ENCODE data around the gene UBA1.

UBA1 gene

GRCh38 chrX:47172549-47172948 is 21.1 kb upstream of the UBA1 start:
- no peaks in the 10 kb centered on the region for H3K4me1 ChIP-seq (ENCODE audit: control insufficient read depth, insufficient read depth, low read length)
- no peak overlapping the region for H3K9ac ChIP-seq (ENCODE audit: low read depth, low read length)
- H3K27me3 ChIP-seq (ENCODE audit: control insufficient read depth, insufficient read depth, low read length), result no peaks in the 10 kb centered on the region
- H3K36me3 ChIP-seq (ENCODE audit: control insufficient read depth, insufficient read depth, low read length), result peaks cover 62% of the 10 kb centered on the region
- no peak overlapping the region for H3K4me3 ChIP-seq (ENCODE audit: low read depth, low read length)
- no peaks in the 10 kb centered on the region for H3K9me3 ChIP-seq (ENCODE audit: control insufficient read depth, insufficient read depth, low read length)

GRCh38 chrX:47172971-47173792 is 20.4 kb upstream of the UBA1 start:
- Histone ChIP-seq H3K9ac (ENCODE audit: low read depth, low read length) (no peak overlapping the region), H3K4me3 (ENCODE audit: low read depth, low read length) (no peak overlapping the region), H3K27me3 (ENCODE audit: control insufficient read depth, insufficient read depth, low read length) (no peaks in the 10 kb centered on the region), H3K4me1 (ENCODE audit: control insufficient read depth, insufficient read depth, low read length) (no peaks in the 10 kb centered on the region), H3K9me3 (ENCODE audit: control insufficient read depth, insufficient read depth, low read length) (no peaks in the 10 kb centered on the region), H3K36me3 (ENCODE audit: control insufficient read depth, insufficient read depth, low read length) (peaks cover 66% of the 10 kb centered on the region)

GRCh38 chrX:47174376-47174775 is 19.3 kb upstream of the UBA1 start:
- no peaks in the 10 kb centered on the region for H3K27me3 ChIP-seq (ENCODE audit: control insufficient read depth, insufficient read depth, low read length)
- H3K9me3 ChIP-seq (ENCODE audit: control insufficient read depth, insufficient read depth, low read length), result no peaks in the 10 kb centered on the region
- no peaks in the 10 kb centered on the region for H3K4me1 ChIP-seq (ENCODE audit: control insufficient read depth, insufficient read depth, low read length)
- H3K36me3 ChIP-seq (ENCODE audit: control insufficient read depth, insufficient read depth, low read length), result peaks cover 70% of the 10 kb centered on the region
- no peak overlapping the region for H3K9ac ChIP-seq (ENCODE audit: low read depth, low read length)
- H3K4me3 ChIP-seq (ENCODE audit: low read depth, low read length), result no peak overlapping the region

GRCh38 chrX:47174846-47175587 is 18.6 kb upstream of the UBA1 start:
- H3K36me3 ChIP-seq (ENCODE audit: control insufficient read depth, insufficient read depth, low read length), result peaks cover 72% of the 10 kb centered on the region
- H3K9ac ChIP-seq (ENCODE audit: low read depth, low read length), result no peak overlapping the region
- no peak overlapping the region for H3K4me3 ChIP-seq (ENCODE audit: low read depth, low read length)
- H3K27me3 ChIP-seq (ENCODE audit: control insufficient read depth, insufficient read depth, low read length), result no peaks in the 10 kb centered on the region
- no peaks in the 10 kb centered on the region for H3K4me1 ChIP-seq (ENCODE audit: control insufficient read depth, insufficient read depth, low read length)
- no peaks in the 10 kb centered on the region for H3K9me3 ChIP-seq (ENCODE audit: control insufficient read depth, insufficient read depth, low read length)

- Histone ChIP-seq H3K27me3 (ENCODE audit: control insufficient read depth, insufficient read depth, low read length) (no peaks in the 10 kb centered on the region), H3K9ac (ENCODE audit: low read depth, low read length) (peak overlapping the region; percentile 24), H3K4me3 (ENCODE audit: low read depth, low read length) (no peak overlapping the region), H3K36me3 (ENCODE audit: control insufficient read depth, insufficient read depth, low read length) (peaks cover 68% of the 10 kb centered on the region), H3K9me3 (ENCODE audit: control insufficient read depth, insufficient read depth, low read length) (no peaks in the 10 kb centered on the region), H3K4me1 (ENCODE audit: control insufficient read depth, insufficient read depth, low read length) (no peaks in the 10 kb centered on the region)
These were observed 18.0 kb upstream of the UBA1 start for GRCh38 chrX:47175588-47175980.

- Histone ChIP-seq H3K4me3 (ENCODE audit: low read depth, low read length) (no peak overlapping the region), H3K4me1 (ENCODE audit: control insufficient read depth, insufficient read depth, low read length) (no peaks in the 10 kb centered on the region), H3K27me3 (ENCODE audit: control insufficient read depth, insufficient read depth, low read length) (no peaks in the 10 kb centered on the region), H3K9me3 (ENCODE audit: control insufficient read depth, insufficient read depth, low read length) (no peaks in the 10 kb centered on the region), H3K9ac (ENCODE audit: low read depth, low read length) (peak overlapping the region; percentile 24), H3K36me3 (ENCODE audit: control insufficient read depth, insufficient read depth, low read length) (peaks cover 63% of the 10 kb centered on the region)
These were observed 17.4 kb upstream of the UBA1 start for GRCh38 chrX:47176101-47176740.

- no peak overlapping the region for H3K4me3 ChIP-seq (ENCODE audit: low read depth, low read length)
These were observed 16.6 kb upstream of the UBA1 start for GRCh38 chrX:47177079-47177478.

GRCh38 chrX:47178337-47178736 is 15.3 kb upstream of the UBA1 start:
- no peak overlapping the region for H3K4me3 ChIP-seq (ENCODE audit: low read depth, low read length)
- H3K9me3 ChIP-seq (ENCODE audit: control insufficient read depth, insufficient read depth, low read length), result no peaks in the 10 kb centered on the region
- no peak overlapping the region for H3K9ac ChIP-seq (ENCODE audit: low read depth, low read length)
- peaks cover 65% of the 10 kb centered on the region for H3K36me3 ChIP-seq (ENCODE audit: control insufficient read depth, insufficient read depth, low read length)
- H3K4me1 ChIP-seq (ENCODE audit: control insufficient read depth, insufficient read depth, low read length), result no peaks in the 10 kb centered on the region
- no peaks in the 10 kb centered on the region for H3K27me3 ChIP-seq (ENCODE audit: control insufficient read depth, insufficient read depth, low read length)

More at GRCh38 chrX:47177079-47177478, 16.6 kb upstream of the UBA1 start:
- H3K4me1 ChIP-seq (ENCODE audit: control insufficient read depth, insufficient read depth, low read length), result no peaks in the 10 kb centered on the region
- no peaks in the 10 kb centered on the region for H3K9me3 ChIP-seq (ENCODE audit: control insufficient read depth, insufficient read depth, low read length)
- H3K9ac ChIP-seq (ENCODE audit: low read depth, low read length), result no peak overlapping the region
- no peaks in the 10 kb centered on the region for H3K27me3 ChIP-seq (ENCODE audit: control insufficient read depth, insufficient read depth, low read length)
- peaks cover 67% of the 10 kb centered on the region for H3K36me3 ChIP-seq (ENCODE audit: control insufficient read depth, insufficient read depth, low read length)

- no peaks in the 10 kb centered on the region for H3K4me1 ChIP-seq (ENCODE audit: control insufficient read depth, insufficient read depth, low read length)
- no peak overlapping the region for H3K9ac ChIP-seq (ENCODE audit: low read depth, low read length)
- H3K27me3 ChIP-seq (ENCODE audit: control insufficient read depth, insufficient read depth, low read length), result no peaks in the 10 kb centered on the region
- peaks cover 59% of the 10 kb centered on the region for H3K36me3 ChIP-seq (ENCODE audit: control insufficient read depth, insufficient read depth, low read length)
- no peaks in the 10 kb centered on the region for H3K9me3 ChIP-seq (ENCODE audit: control insufficient read depth, insufficient read depth, low read length)
- no peak overlapping the region for H3K4me3 ChIP-seq (ENCODE audit: low read depth, low read length)
These were observed 14.3 kb upstream of the UBA1 start for GRCh38 chrX:47179221-47179927.

GRCh38 chrX:47179928-47180255 is 13.7 kb upstream of the UBA1 start:
- no peak overlapping the region for H3K4me3 ChIP-seq (ENCODE audit: low read depth, low read length)
- H3K36me3 ChIP-seq (ENCODE audit: control insufficient read depth, insufficient read depth, low read length), result peaks cover 56% of the 10 kb centered on the region
- no peaks in the 10 kb centered on the region for H3K27me3 ChIP-seq (ENCODE audit: control insufficient read depth, insufficient read depth, low read length)
- H3K4me1 ChIP-seq (ENCODE audit: control insufficient read depth, insufficient read depth, low read length), result no peaks in the 10 kb centered on the region
- no peak overlapping the region for H3K9ac ChIP-seq (ENCODE audit: low read depth, low read length)
- H3K9me3 ChIP-seq (ENCODE audit: control insufficient read depth, insufficient read depth, low read length), result no peaks in the 10 kb centered on the region

- H3K9ac ChIP-seq (ENCODE audit: low read depth, low read length), result no peak overlapping the region
- no peak overlapping the region for H3K4me3 ChIP-seq (ENCODE audit: low read depth, low read length)
- H3K27me3 ChIP-seq (ENCODE audit: control insufficient read depth, insufficient read depth, low read length), result no peaks in the 10 kb centered on the region
- H3K4me1 ChIP-seq (ENCODE audit: control insufficient read depth, insufficient read depth, low read length), result no peaks in the 10 kb centered on the region
- peaks cover 55% of the 10 kb centered on the region for H3K36me3 ChIP-seq (ENCODE audit: control insufficient read depth, insufficient read depth, low read length)
- H3K9me3 ChIP-seq (ENCODE audit: control insufficient read depth, insufficient read depth, low read length), result no peaks in the 10 kb centered on the region
These were observed 13.3 kb upstream of the UBA1 start for GRCh38 chrX:47180346-47180745.

Data from iPS-15b (cell line).